WTC11 (cell line): ENCODE results near the gene PRKCSH. TPM values are rescaled to one million over a fixed set of nuclear protein-coding genes. Genes with fewer than 3 reads are reported as not detected.

Experiments used
- ATAC-seq: fragments of 200-7000 bp; cut with Tn5 transposase; 2 replicates; pipeline ENCODE4 v1.10.0; 2021; ENCODE audit warnings: mild to moderate bottlenecking, moderate library complexity
- CTCF ChIA-PET: fragments of 300-600 bp; sonication (Branson Sonifier 250); formaldehyde crosslinking; loops from one replicate; lab custom pipeline; 2021; ENCODE audit warnings: antibody characterized with exemption; lab: Charles Lee
- POLR2A ChIA-PET: fragments of 350-600 bp; sonication (Branson Sonifier 250); formaldehyde crosslinking; loops from one replicate; lab custom pipeline; 2021; ENCODE audit warnings: antibody characterized with exemption; lab: Charles Lee
- DNase-seq: peaks from one replicate; pipeline ENCODE4 v3.0.0; 2021; ENCODE audit warnings: low spot score
- H3K27ac Mint-ChIP-seq: 2 replicates; pipeline ENCODE4 v1.8.0; 2021; ENCODE audit warnings: mixed read lengths
- H3K27me3 Mint-ChIP-seq: 2 replicates; pipeline ENCODE4 v1.8.0; 2021; ENCODE audit warnings: low read depth, mild to moderate bottlenecking, moderate library complexity, mixed read lengths
- H3K36me3 Mint-ChIP-seq: 2 replicates; pipeline ENCODE4 v1.8.0; 2021; ENCODE audit warnings: mixed read lengths
- H3K4me1 Mint-ChIP-seq: 2 replicates; pipeline ENCODE4 v1.8.0; 2022; ENCODE audit warnings: mixed read lengths
- H3K4me3 Mint-ChIP-seq: 2 replicates; pipeline ENCODE4 v1.8.0; 2021; ENCODE audit warnings: mild to moderate bottlenecking, moderate library complexity, mixed read lengths
- H3K9me3 Mint-ChIP-seq: 2 replicates; pipeline ENCODE4 v1.8.0; 2021; ENCODE audit warnings: mixed read lengths
- ARID4B ChIP-seq: sonication (generic); formaldehyde crosslinking; IDR thresholded peaks from 2 replicates; pipeline ENCODE4 v1.8.0; 2023; ENCODE audit warnings: missing genetic modification reagents, mild to moderate bottlenecking, borderline replicate concordance
- ATF1 ChIP-seq: sonication (generic); formaldehyde crosslinking; IDR thresholded peaks from 2 replicates; pipeline ENCODE4 v1.8.1; 2023; ENCODE audit warnings: mild to moderate bottlenecking, moderate library complexity, missing genetic modification reagents
- GTF2I ChIP-seq: fragments of 250-450 bp; sonication (Bioruptor Pico); conservative IDR thresholded peaks from 2 replicates; pipeline ENCODE4 v1.4.0; 2021; ENCODE audit warnings: mild to moderate bottlenecking
- HMGA2 ChIP-seq: fragments of 250-450 bp; sonication (Bioruptor Pico); IDR thresholded peaks from 2 replicates; pipeline ENCODE4 v1.4.0; 2021; ENCODE audit warnings: mild to moderate bottlenecking, moderate library complexity
- IRF2 ChIP-seq: sonication (generic); formaldehyde crosslinking; IDR thresholded peaks from 2 replicates; pipeline ENCODE4 v1.8.0; 2022; ENCODE audit warnings: low read depth, missing genetic modification reagents, borderline replicate concordance
- KAT7 ChIP-seq: sonication (generic); formaldehyde crosslinking; IDR thresholded peaks from 2 replicates; pipeline ENCODE4 v1.8.1; 2023; ENCODE audit warnings: missing genetic modification reagents, mild to moderate bottlenecking, borderline replicate concordance
- MXD4 ChIP-seq: fragments of 250-450 bp; sonication (Bioruptor Pico); IDR thresholded peaks from 2 replicates; pipeline ENCODE4 v1.8.0; 2021; ENCODE audit warnings: mild to moderate bottlenecking, moderate library complexity, borderline replicate concordance
- MYBL2 ChIP-seq: sonication (generic); formaldehyde crosslinking; IDR thresholded peaks from 2 replicates; pipeline ENCODE4 v1.8.1; 2023; ENCODE audit warnings: mild to moderate bottlenecking, moderate library complexity, missing genetic modification reagents
- TEAD4 ChIP-seq: sonication (generic); formaldehyde crosslinking; IDR thresholded peaks from 2 replicates; pipeline ENCODE4 v1.8.0; 2022; ENCODE audit warnings: mild to moderate bottlenecking, missing genetic modification reagents
- TP53 ChIP-seq: sonication (generic); formaldehyde crosslinking; IDR thresholded peaks from 2 replicates; pipeline ENCODE4 v1.8.1; 2023; ENCODE audit warnings: mild to moderate bottlenecking, missing genetic modification reagents
- ZNF138 ChIP-seq: sonication (generic); formaldehyde crosslinking; conservative IDR thresholded peaks from 2 replicates; pipeline ENCODE4 v1.8.1; 2022; ENCODE audit warnings: mild to moderate bottlenecking, moderate library complexity, missing genetic modification reagents
- ZNF416 ChIP-seq: fragments of 250-450 bp; sonication (Bioruptor Pico); IDR thresholded peaks from 2 replicates; pipeline ENCODE4 v1.9.0; 2021; ENCODE audit warnings: mild to moderate bottlenecking, inconsistent platforms
- ZNF532 ChIP-seq: fragments of 250-450 bp; sonication (Bioruptor Pico); IDR thresholded peaks from 2 replicates; pipeline ENCODE4 v1.9.0; 2021; ENCODE audit warnings: mild to moderate bottlenecking, borderline replicate concordance
- total RNA-seq: library from RNA; stranded (reverse); gene quantifications from 3 replicates; pipeline ENCODE4 v1.2.3, GENCODE V29; 2021
- TF ChIP-seq, protein P1 (sequence below): sonication (generic); formaldehyde crosslinking; conservative IDR thresholded peaks from 2 replicates; pipeline ENCODE4 v1.8.1; 2022; ENCODE audit warnings: mild to moderate bottlenecking, missing genetic modification reagents
- TF ChIP-seq, protein P2 (sequence below): sonication (generic); formaldehyde crosslinking; IDR thresholded peaks from 2 replicates; pipeline ENCODE4 v1.8.1; 2022; ENCODE audit warnings: missing genetic modification reagents, borderline replicate concordance
- TF ChIP-seq, protein P3 (sequence below): fragments of 250-450 bp; sonication (Bioruptor Pico); IDR thresholded peaks from 2 replicates; pipeline ENCODE4 v1.8.0; 2021; ENCODE audit warnings: mild to moderate bottlenecking
- TF ChIP-seq, protein P4 (sequence below): fragments of 250-450 bp; sonication (Bioruptor Pico); IDR thresholded peaks from 2 replicates; pipeline ENCODE4 v2.1.2; 2022; ENCODE audit warnings: mild to moderate bottlenecking, moderate library complexity
- TF ChIP-seq, protein P5 (sequence below): fragments of 250-450 bp; sonication (Bioruptor Pico); IDR thresholded peaks from 2 replicates; pipeline ENCODE4 v1.9.0; 2021; ENCODE audit warnings: mild to moderate bottlenecking
- TF ChIP-seq, protein P6 (sequence below): sonication (generic); formaldehyde crosslinking; IDR thresholded peaks from 2 replicates; pipeline ENCODE4 v1.8.0; 2022; ENCODE audit warnings: mild to moderate bottlenecking, missing genetic modification reagents

Gene PRKCSH
- total RNA-seq, 1 experiment from 2014 or later: 396 TPM

GRCh38 chr19:11410682-11411081 lies 24.8 kb upstream of the PRKCSH start:
- Mint-ChIP-seq H3K9me3 (no peaks in the 10 kb centered on the region), H3K36me3 (peaks cover 35% of the 10 kb centered on the region), H3K27ac (no peak overlapping the region), H3K4me3 (no peak overlapping the region), H3K27me3 (no peaks in the 10 kb centered on the region), H3K4me1 (no peaks in the 10 kb centered on the region)
- CTCF ChIA-PET: interaction anchor here (0.9 kb wide), 1 partner anchor 29 kb away, joined by 5 read pairs; no protein-coding TSS in a partner anchor
- POLR2A ChIA-PET: no interaction called here
- no peak for TF ChIP-seq KAT7 (CRISPR knock-in tag)
- TF ChIP-seq TP53 (CRISPR knock-in tag): no peak
- TF ChIP-seq, protein P1, sequence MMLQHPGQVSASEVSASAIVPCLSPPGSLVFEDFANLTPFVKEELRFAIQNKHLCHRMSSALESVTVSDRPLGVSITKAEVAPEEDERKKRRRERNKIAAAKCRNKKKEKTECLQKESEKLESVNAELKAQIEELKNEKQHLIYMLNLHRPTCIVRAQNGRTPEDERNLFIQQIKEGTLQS (CRISPR knock-in tag): no peak
- no peak for TF ChIP-seq GTF2I (CRISPR knock-in tag)
- no peak for DNase-seq
- no peak for ATAC-seq

- ATAC-seq (no peak), DNase-seq (no peak)
- peaks cover 24% of the 10 kb centered on the region for H3K36me3 Mint-ChIP-seq
- CTCF ChIA-PET: interaction anchor here (1.2 to 1.9 kb wide), 3 partner anchors 31 to 68 kb away, joined by 3 to 11 read pairs (median 8); no protein-coding TSS in a partner anchor
- POLR2A ChIA-PET: no interaction called here
- H3K27ac Mint-ChIP-seq: no peak overlapping the region
- H3K9me3 Mint-ChIP-seq: no peaks in the 10 kb centered on the region
- H3K4me3 Mint-ChIP-seq: no peak overlapping the region
- peaks cover 5% of the 10 kb centered on the region for H3K27me3 Mint-ChIP-seq
- peaks cover 9% of the 10 kb centered on the region for H3K4me1 Mint-ChIP-seq
- TF ChIP-seq, protein P2, sequence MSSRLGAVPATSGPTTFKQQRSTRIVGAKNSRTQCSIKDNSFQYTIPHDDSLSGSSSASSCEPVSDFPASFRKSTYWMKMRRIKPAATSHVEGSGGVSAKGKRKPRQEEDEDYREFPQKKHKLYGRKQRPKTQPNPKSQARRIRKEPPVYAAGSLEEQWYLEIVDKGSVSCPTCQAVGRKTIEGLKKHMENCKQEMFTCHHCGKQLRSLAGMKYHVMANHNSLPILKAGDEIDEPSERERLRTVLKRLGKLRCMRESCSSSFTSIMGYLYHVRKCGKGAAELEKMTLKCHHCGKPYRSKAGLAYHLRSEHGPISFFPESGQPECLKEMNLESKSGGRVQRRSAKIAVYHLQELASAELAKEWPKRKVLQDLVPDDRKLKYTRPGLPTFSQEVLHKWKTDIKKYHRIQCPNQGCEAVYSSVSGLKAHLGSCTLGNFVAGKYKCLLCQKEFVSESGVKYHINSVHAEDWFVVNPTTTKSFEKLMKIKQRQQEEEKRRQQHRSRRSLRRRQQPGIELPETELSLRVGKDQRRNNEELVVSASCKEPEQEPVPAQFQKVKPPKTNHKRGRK: no peak
- TF ChIP-seq ZNF532 (CRISPR knock-in tag) (no peak), IRF2 (CRISPR knock-in tag) (no peak), ZNF138 (CRISPR knock-in tag) (no peak), KAT7 (CRISPR knock-in tag) (no peak), MYBL2 (CRISPR knock-in tag) (no peak), ZNF416 (CRISPR knock-in tag) (no peak), ATF1 (no peak), TEAD4 (CRISPR knock-in tag) (no peak), TP53 (CRISPR knock-in tag) (no peak), ARID4B (CRISPR knock-in tag) (no peak), HMGA2 (CRISPR knock-in tag) (no peak), MXD4 (CRISPR knock-in tag) (no peak)
- TF ChIP-seq, protein P3, sequence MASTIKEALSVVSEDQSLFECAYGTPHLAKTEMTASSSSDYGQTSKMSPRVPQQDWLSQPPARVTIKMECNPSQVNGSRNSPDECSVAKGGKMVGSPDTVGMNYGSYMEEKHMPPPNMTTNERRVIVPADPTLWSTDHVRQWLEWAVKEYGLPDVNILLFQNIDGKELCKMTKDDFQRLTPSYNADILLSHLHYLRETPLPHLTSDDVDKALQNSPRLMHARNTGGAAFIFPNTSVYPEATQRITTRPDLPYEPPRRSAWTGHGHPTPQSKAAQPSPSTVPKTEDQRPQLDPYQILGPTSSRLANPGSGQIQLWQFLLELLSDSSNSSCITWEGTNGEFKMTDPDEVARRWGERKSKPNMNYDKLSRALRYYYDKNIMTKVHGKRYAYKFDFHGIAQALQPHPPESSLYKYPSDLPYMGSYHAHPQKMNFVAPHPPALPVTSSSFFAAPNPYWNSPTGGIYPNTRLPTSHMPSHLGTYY (CRISPR knock-in tag): no peak
- TF ChIP-seq, protein P4, sequence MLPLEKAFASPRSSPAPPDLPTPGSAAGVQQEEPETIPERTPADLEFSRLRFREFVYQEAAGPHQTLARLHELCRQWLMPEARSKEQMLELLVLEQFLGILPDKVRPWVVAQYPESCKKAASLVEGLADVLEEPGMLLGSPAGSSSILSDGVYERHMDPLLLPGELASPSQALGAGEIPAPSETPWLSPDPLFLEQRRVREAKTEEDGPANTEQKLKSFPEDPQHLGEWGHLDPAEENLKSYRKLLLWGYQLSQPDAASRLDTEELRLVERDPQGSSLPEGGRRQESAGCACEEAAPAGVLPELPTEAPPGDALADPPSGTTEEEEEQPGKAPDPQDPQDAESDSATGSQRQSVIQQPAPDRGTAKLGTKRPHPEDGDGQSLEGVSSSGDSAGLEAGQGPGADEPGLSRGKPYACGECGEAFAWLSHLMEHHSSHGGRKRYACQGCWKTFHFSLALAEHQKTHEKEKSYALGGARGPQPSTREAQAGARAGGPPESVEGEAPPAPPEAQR (CRISPR knock-in tag): no peak
- TF ChIP-seq, protein P5, sequence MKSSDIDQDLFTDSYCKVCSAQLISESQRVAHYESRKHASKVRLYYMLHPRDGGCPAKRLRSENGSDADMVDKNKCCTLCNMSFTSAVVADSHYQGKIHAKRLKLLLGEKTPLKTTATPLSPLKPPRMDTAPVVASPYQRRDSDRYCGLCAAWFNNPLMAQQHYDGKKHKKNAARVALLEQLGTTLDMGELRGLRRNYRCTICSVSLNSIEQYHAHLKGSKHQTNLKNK: no peak
- TF ChIP-seq, protein P6, sequence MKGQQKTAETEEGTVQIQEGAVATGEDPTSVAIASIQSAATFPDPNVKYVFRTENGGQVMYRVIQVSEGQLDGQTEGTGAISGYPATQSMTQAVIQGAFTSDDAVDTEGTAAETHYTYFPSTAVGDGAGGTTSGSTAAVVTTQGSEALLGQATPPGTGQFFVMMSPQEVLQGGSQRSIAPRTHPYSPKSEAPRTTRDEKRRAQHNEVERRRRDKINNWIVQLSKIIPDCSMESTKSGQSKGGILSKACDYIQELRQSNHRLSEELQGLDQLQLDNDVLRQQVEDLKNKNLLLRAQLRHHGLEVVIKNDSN (CRISPR knock-in tag): no peak
- TF ChIP-seq, all 79 proteins: peak for 0
These were observed 20.9 kb upstream of the PRKCSH start for GRCh38 chr19:11414544-11414943.
